ENCODE data around the gene COA7. TPM values are rescaled to one million over a fixed set of nuclear protein-coding genes. Genes with fewer than 3 reads are reported as not detected.

The COA7 gene
- total RNA-seq, 2 donors from 2014 or later: 14.8 to 23.8 TPM

DNA sequence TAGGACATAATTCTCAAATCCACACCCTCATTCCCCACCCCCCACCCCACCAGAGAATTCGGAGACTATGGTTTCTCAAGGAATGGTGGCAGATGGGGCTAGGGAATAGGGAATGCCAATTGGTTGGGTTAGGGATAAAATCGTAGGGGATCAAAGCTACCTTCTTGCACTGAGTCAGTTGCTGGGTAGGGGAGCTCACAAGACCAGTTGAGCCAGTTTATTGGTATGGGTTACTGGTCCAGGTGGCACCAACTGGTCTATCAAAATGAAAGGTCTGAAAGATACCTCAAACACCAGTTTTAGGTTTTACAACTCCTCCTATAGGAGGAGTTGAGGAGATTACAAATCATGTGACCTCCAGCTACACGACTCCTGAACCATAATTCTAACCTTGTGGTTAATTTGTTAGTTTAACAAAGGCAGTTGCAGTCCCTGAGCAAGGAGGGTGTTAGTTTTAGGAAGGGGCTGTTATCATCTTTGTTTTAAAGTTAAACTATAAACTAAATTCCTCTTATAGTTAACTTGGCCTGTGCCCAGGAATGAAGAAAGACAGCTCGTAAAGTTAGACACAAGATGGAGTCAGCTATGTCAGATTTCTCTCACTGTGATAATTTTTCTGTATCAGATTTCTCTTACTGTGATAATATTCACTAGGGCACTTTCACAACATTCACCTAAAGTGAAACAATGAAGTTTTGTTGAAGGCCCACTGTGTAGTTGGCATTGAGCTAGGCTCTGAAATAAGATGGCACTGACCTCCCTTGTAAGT is 62.6 kb downstream of the COA7 start:
- TF ChIP-seq, protein P1, sequence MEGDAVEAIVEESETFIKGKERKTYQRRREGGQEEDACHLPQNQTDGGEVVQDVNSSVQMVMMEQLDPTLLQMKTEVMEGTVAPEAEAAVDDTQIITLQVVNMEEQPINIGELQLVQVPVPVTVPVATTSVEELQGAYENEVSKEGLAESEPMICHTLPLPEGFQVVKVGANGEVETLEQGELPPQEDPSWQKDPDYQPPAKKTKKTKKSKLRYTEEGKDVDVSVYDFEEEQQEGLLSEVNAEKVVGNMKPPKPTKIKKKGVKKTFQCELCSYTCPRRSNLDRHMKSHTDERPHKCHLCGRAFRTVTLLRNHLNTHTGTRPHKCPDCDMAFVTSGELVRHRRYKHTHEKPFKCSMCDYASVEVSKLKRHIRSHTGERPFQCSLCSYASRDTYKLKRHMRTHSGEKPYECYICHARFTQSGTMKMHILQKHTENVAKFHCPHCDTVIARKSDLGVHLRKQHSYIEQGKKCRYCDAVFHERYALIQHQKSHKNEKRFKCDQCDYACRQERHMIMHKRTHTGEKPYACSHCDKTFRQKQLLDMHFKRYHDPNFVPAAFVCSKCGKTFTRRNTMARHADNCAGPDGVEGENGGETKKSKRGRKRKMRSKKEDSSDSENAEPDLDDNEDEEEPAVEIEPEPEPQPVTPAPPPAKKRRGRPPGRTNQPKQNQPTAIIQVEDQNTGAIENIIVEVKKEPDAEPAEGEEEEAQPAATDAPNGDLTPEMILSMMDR (IDR thresholded peaks at IDR 0.05): no peak
- no peaks in the 10 kb centered on the region for H3K9me3 ChIP-seq
- peak; percentile 45 for DNase-seq
- intact Hi-C loops (cut with DNase I): no loop called here
- H3K9ac ChIP-seq (ENCODE audit: low read depth in 2 of 2, low read length in 2 of 2): no peak overlapping the region
- no peaks in the 10 kb centered on the region for H3K36me3 ChIP-seq
- no peak overlapping the region for H3K4me3 ChIP-seq
- H3K4me1 ChIP-seq: no peaks in the 10 kb centered on the region
- H3K27ac ChIP-seq: no peak overlapping the region
- peaks cover 23% of the 10 kb centered on the region for H3K27me3 ChIP-seq

Other genes with a start within 250 kb of the COA7 start
- gene TUT4, start 145.3 kb downstream of the COA7 start, total RNA-seq: 10 to 100 TPM; 20.0 to 27.4 TPM
- gene GPX7, start 96.0 kb downstream of the COA7 start, total RNA-seq: 1 to 10 TPM; 1.8 to 6.0 TPM
- gene SHISAL2A, start 65.2 kb downstream of the COA7 start, total RNA-seq: under 1 TPM in 1 of 2 donors, not detected in 1; 0.22 TPM
- gene ZYG11B, start 28.1 kb upstream of the COA7 start, total RNA-seq: 10 to 100 TPM; 20.5 to 26.6 TPM
- gene ZYG11A, start 144.4 kb upstream of the COA7 start, total RNA-seq: under 1 TPM; 0.05 to 0.22 TPM
- gene ECHDC2, start 223.4 kb upstream of the COA7 start, total RNA-seq: 100 to 1,000 TPM in 1 of 2 donors, 10 to 100 TPM in 1; 94.4 to 105 TPM
- 100 to 1,000 TPM; 178 to 325 TPM for gene SCP2, start 228.9 kb upstream of the COA7 start, total RNA-seq

Data from colonic mucosa (tissue), 4 donors.